Karpas-422 (cell line): ENCODE measurements around the gene COL12A1. TPM values are rescaled to one million over a fixed set of nuclear protein-coding genes. Genes with fewer than 3 reads are reported as not detected.

Source experiments
- DNase-seq: peaks from one replicate; pipeline ENCODE4 v3.0.0-alpha.2; 2015
- H2AFZ ChIP-seq: fragments of 200-600 bp; sonication (generic); 2 replicates; pipeline ENCODE4 v1.6.1; 2014; ENCODE audit warnings: antibody characterized with exemption, low read length, mixed read lengths
- H3K27ac ChIP-seq: fragments of 200-600 bp; sonication (generic); 2 replicates; pipeline ENCODE4 v1.5.1; 2014; ENCODE audit warnings: mild to moderate bottlenecking, low read length, moderate library complexity
- H3K27me3 ChIP-seq: fragments of 200-600 bp; sonication (generic); 2 replicates; pipeline ENCODE4 v1.6.1; 2014; ENCODE audit warnings: low read length, mixed read lengths
- H3K36me3 ChIP-seq: fragments of 200-600 bp; sonication (generic); 2 replicates; pipeline ENCODE4 v1.6.1; 2014; ENCODE audit warnings: low read length, mixed read lengths; ENCODE audit not compliant: insufficient read depth
- H3K4me1 ChIP-seq: fragments of 200-600 bp; sonication (generic); 2 replicates; pipeline ENCODE4 v1.6.1; 2014; ENCODE audit warnings: mild to moderate bottlenecking, low read length, mixed read lengths
- H3K4me2 ChIP-seq: fragments of 200-600 bp; sonication (generic); 2 replicates; pipeline ENCODE4 v1.6.1; 2014; ENCODE audit warnings: low read length, low read depth, mild to moderate bottlenecking; ENCODE audit not compliant: poor library complexity, severe bottlenecking
- H3K4me3 ChIP-seq: fragments of 200-600 bp; sonication (generic); 2 replicates; pipeline ENCODE4 v1.5.1; 2014; ENCODE audit warnings: mild to moderate bottlenecking, antibody characterized with exemption, low read length, mixed read lengths
- H3K79me2 ChIP-seq: fragments of 200-600 bp; sonication (generic); 2 replicates; pipeline ENCODE4 v1.6.1; 2014; ENCODE audit warnings: mild to moderate bottlenecking, low read length, mixed read lengths
- H3K9ac ChIP-seq: fragments of 200-600 bp; sonication (generic); 2 replicates; pipeline ENCODE4 v1.6.0; 2014; ENCODE audit warnings: low read length
- H3K9me2 ChIP-seq: fragments of 200-600 bp; sonication (generic), shearing (Covaris generic); replicated peaks from 2 replicates; pipeline ENCODE4 v1.6.0; 2014; ENCODE audit warnings: mild to moderate bottlenecking, low read length, moderate library complexity; ENCODE audit not compliant: insufficient read depth
- H3K9me3 ChIP-seq: fragments of 300-700, 200-600 bp; sonication (generic); 2 replicates; pipeline ENCODE4 v1.6.1; 2014; ENCODE audit warnings: low read length, mixed read lengths
- H4K20me1 ChIP-seq: fragments of 200-600 bp; sonication (generic); 2 replicates; pipeline ENCODE4 v1.6.1; 2014; ENCODE audit warnings: mild to moderate bottlenecking, antibody characterized with exemption, low read length, low read depth; ENCODE audit not compliant: insufficient read depth
- total RNA-seq: library from RNA; depleted of rRNA; stranded (reverse); fragments of >200 nt; shearing (Covaris generic); gene quantifications from 2 replicates; pipeline ENCODE4 v1.2.3, GENCODE V29; 2014; ENCODE audit warnings: low replicate concordance; rRNA removed

COL12A1 gene
- not detected in 2 replicates for total RNA-seq

- Histone ChIP-seq H3K9me3 (no peaks in the 10 kb centered on the region), H4K20me1 (no peaks in the 10 kb centered on the region), H3K4me1 (peaks cover 5% of the 10 kb centered on the region), H3K9me2 (no peaks in the 10 kb centered on the region), H3K27ac (no peak within 1 kb of the TSS), H3K4me3 (no peak within 1 kb of the TSS), H3K4me2 (no peak within 1 kb of the TSS), H2AFZ (no peak within 1 kb of the TSS), H3K79me2 (no peaks in the 10 kb centered on the region), H3K27me3 (no peaks in the 10 kb centered on the region), H3K9ac (no peak within 1 kb of the TSS), H3K36me3 (no peaks in the 10 kb centered on the region)
- DNase-seq, result no peak
Observed at GRCh38 chr6:75205776-75206575, at the start of gene COL12A1. Gene COL12A1 (minus strand): TSS chr6:75206053. CDS start chr6:75202792, 3,261 bp downstream.

- Histone ChIP-seq H3K79me2 (peaks cover 3% of the 10 kb centered on the region; the same call in 1 of the 2 replicates), H4K20me1 (no peaks in the 10 kb centered on the region), H3K4me2 (no peak overlapping the region), H3K9ac (no peak overlapping the region), H3K27ac (no peak overlapping the region), H3K4me1 (no peaks in the 10 kb centered on the region), H3K36me3 (peaks cover 11% of the 10 kb centered on the region), H3K9me3 (no peaks in the 10 kb centered on the region), H2AFZ (no peak overlapping the region), H3K4me3 (no peak overlapping the region), H3K27me3 (no peaks in the 10 kb centered on the region), H3K9me2 (no peaks in the 10 kb centered on the region)
- DNase-seq, result no peak
Observed at GRCh38 chr6:75250552-75250951, 44.7 kb upstream of the COL12A1 start.

- no peak overlapping the region for H3K27ac ChIP-seq
- no peaks in the 10 kb centered on the region; the same call in 1 of the 2 replicates for H3K79me2 ChIP-seq
- H3K9me2 ChIP-seq, result no peaks in the 10 kb centered on the region
- H4K20me1 ChIP-seq, result no peaks in the 10 kb centered on the region
- H3K27me3 ChIP-seq, result no peaks in the 10 kb centered on the region
- H3K36me3 ChIP-seq, result peaks cover 9% of the 10 kb centered on the region; the same call in 1 of the 2 replicates
- no peak overlapping the region for H3K4me3 ChIP-seq
- no peak overlapping the region for H2AFZ ChIP-seq
- H3K4me2 ChIP-seq, result no peak overlapping the region
- no peaks in the 10 kb centered on the region for H3K9me3 ChIP-seq
- H3K9ac ChIP-seq, result no peak overlapping the region
- H3K4me1 ChIP-seq, result no peaks in the 10 kb centered on the region
- DNase-seq, result no peak
Observed at GRCh38 chr6:75249837-75250236, 44.0 kb upstream of the COL12A1 start.

GRCh38 chr6:75246386-75246785 is 40.5 kb upstream of the COL12A1 start:
- Histone ChIP-seq H3K9me2 (no peaks in the 10 kb centered on the region), H3K27me3 (no peaks in the 10 kb centered on the region), H3K9ac (no peak overlapping the region), H4K20me1 (peaks cover 3% of the 10 kb centered on the region; the same call in 1 of the 2 replicates), H3K36me3 (peaks cover 5% of the 10 kb centered on the region; the same call in 1 of the 2 replicates), H3K4me3 (no peak overlapping the region), H2AFZ (no peak overlapping the region), H3K79me2 (peaks cover 22% of the 10 kb centered on the region), H3K4me2 (no peak overlapping the region), H3K9me3 (no peaks in the 10 kb centered on the region), H3K27ac (no peak overlapping the region), H3K4me1 (peaks cover 10% of the 10 kb centered on the region)
- DNase-seq, result no peak

- Histone ChIP-seq H3K4me1 (peaks cover 10% of the 10 kb centered on the region), H3K27ac (no peak overlapping the region), H3K79me2 (peaks cover 32% of the 10 kb centered on the region), H3K9me2 (no peaks in the 10 kb centered on the region), H3K9ac (peak overlapping the region; percentile 86), H3K4me2 (peak overlapping the region; percentile 79), H4K20me1 (peaks cover 6% of the 10 kb centered on the region), H3K9me3 (no peaks in the 10 kb centered on the region), H3K4me3 (peak overlapping the region; percentile 94), H3K27me3 (no peaks in the 10 kb centered on the region), H3K36me3 (peaks cover 20% of the 10 kb centered on the region), H2AFZ (peak overlapping the region; percentile 69)
- DNase-seq, result no peak
Observed at GRCh38 chr6:75244063-75244584, 38.3 kb upstream of the COL12A1 start.

- H2AFZ ChIP-seq, result peak within 1 kb of the TSS; percentile 69
- H3K27ac ChIP-seq, result peak within 1 kb of the TSS; percentile 65
- peak within 1 kb of the TSS; percentile 79 for H3K4me2 ChIP-seq
- peak within 1 kb of the TSS; percentile 94 for H3K4me3 ChIP-seq
- DNase-seq, result peak; percentile 98
- H3K9me2 ChIP-seq, result no peaks in the 10 kb centered on the region
- peaks cover 25% of the 10 kb centered on the region for H3K36me3 ChIP-seq
- H3K9me3 ChIP-seq, result no peaks in the 10 kb centered on the region
- no peaks in the 10 kb centered on the region for H3K27me3 ChIP-seq
- H4K20me1 ChIP-seq, result peaks cover 6% of the 10 kb centered on the region
- peak within 1 kb of the TSS; percentile 86 for H3K9ac ChIP-seq
- H3K79me2 ChIP-seq, result peaks cover 32% of the 10 kb centered on the region
- peaks cover 10% of the 10 kb centered on the region for H3K4me1 ChIP-seq
Observed at GRCh38 chr6:75243333-75244062, 37.6 kb upstream of the COL12A1 start, which contains the start of gene COX7A2. Gene COX7A2 (minus strand): TSS chr6:75243801. CDS start chr6:75243734, 67 bp downstream.

- H3K9me3 ChIP-seq, result no peaks in the 10 kb centered on the region
Observed at GRCh38 chr6:75236630-75237029, 30.8 kb upstream of the COL12A1 start.

GRCh38 chr6:75235271-75235670 is 29.4 kb upstream of the COL12A1 start:
- Histone ChIP-seq H3K9me2 (no peaks in the 10 kb centered on the region), H4K20me1 (no peaks in the 10 kb centered on the region), H3K9ac (no peak overlapping the region), H3K79me2 (no peaks in the 10 kb centered on the region), H3K4me1 (no peaks in the 10 kb centered on the region), H3K4me3 (no peak overlapping the region), H3K27ac (no peak overlapping the region), H3K27me3 (no peaks in the 10 kb centered on the region), H3K9me3 (no peaks in the 10 kb centered on the region), H3K4me2 (no peak overlapping the region), H3K36me3 (peaks cover 20% of the 10 kb centered on the region), H2AFZ (no peak overlapping the region)
- no peak for DNase-seq

More at GRCh38 chr6:75236630-75237029, 30.8 kb upstream of the COL12A1 start:
- H2AFZ ChIP-seq, result no peak overlapping the region
- no peak overlapping the region for H3K9ac ChIP-seq
- no peak overlapping the region for H3K4me2 ChIP-seq
- DNase-seq, result no peak
- H3K79me2 ChIP-seq, result peaks cover 12% of the 10 kb centered on the region
- no peak overlapping the region for H3K27ac ChIP-seq
- no peaks in the 10 kb centered on the region for H3K4me1 ChIP-seq
- H3K36me3 ChIP-seq, result peaks cover 31% of the 10 kb centered on the region
- H3K9me2 ChIP-seq, result no peaks in the 10 kb centered on the region
- no peak overlapping the region for H3K4me3 ChIP-seq
- peaks cover 4% of the 10 kb centered on the region; the same call in 1 of the 2 replicates for H4K20me1 ChIP-seq
- H3K27me3 ChIP-seq, result no peaks in the 10 kb centered on the region
